ENCODE data around the gene ACVR2A. TPM values are rescaled to one million over a fixed set of nuclear protein-coding genes. Genes with fewer than 3 reads are reported as not detected.

The ACVR2A gene
- total and polyA plus RNA-seq, 9 of the 15 experiments (the other 6 are each of a cell fraction or from before 2014, with no cell fraction given), result 1.2 to 3.9 (median 2.4) TPM

- no peaks in the 10 kb centered on the region for H3K36me3 ChIP-seq (ENCODE audit: control insufficient read depth, insufficient read depth, low read length)
- no TSS peak for BruUV-seq (replicated peaks)
- H3K9me1 ChIP-seq (ENCODE audit: control insufficient read depth, insufficient read depth, low read length), result no peaks in the 10 kb centered on the region
- no peaks in the 10 kb centered on the region for H3K79me2 ChIP-seq (ENCODE audit: control insufficient read depth, insufficient read depth, low read length)
- in situ Hi-C loops (cut with MboI) (no loop called here), intact Hi-C loops (cut with micrococcal nuclease) (no loop called here)
- H4K20me1 ChIP-seq (replicated peaks; ENCODE audit: control insufficient read depth, insufficient read depth, low read length), result no peaks in the 10 kb centered on the region
- peaks cover 0 to 2% of the 10 kb centered on the region in 2 experiments; a peak in 1 of 5 replicates for H3K4me1 ChIP-seq (replicated peaks in 1 of 2; ENCODE audit: control insufficient read depth in 2 of 2, insufficient read depth in 2 of 2, low read length in 2 of 2)
- H3K9me3 ChIP-seq (replicated peaks; ENCODE audit: control insufficient read depth, insufficient read depth, low read depth, low read length), result no peaks in the 10 kb centered on the region
- H3K4me3 ChIP-seq, result no peak overlapping the region
- no peak overlapping the region for H2AFZ ChIP-seq (ENCODE audit: low read depth, low read length)
- no peak for ATAC-seq
- no peak overlapping the region for H3K27ac ChIP-seq (ENCODE audit: extremely low read depth, low read depth, low read length)
- H3K4me2 ChIP-seq (ENCODE audit: insufficient read depth, low read length), result no peak overlapping the region
- no peak for FAIRE-seq
- no peaks in the 10 kb centered on the region for H3K27me3 ChIP-seq (ENCODE audit: control insufficient read depth in 2 of 2, insufficient read depth in 2 of 2, low read length in 2 of 2)
- DNase-seq (ENCODE audit: extremely low read depth in 1 of 4, low spot score in 3 of 4), result no peak
- CTCF ChIA-PET (ENCODE audit: low intra/inter-chr PET ratio), result no interaction called here
- no peak overlapping the region for H3K9ac ChIP-seq (ENCODE audit: insufficient read depth in 1 of 2, low read depth in 2 of 2, low read length in 2 of 2)
- POLR2A ChIA-PET, result no interaction called here
- TF ChIP-seq TSC22D4 (tag; IDR thresholded peaks at IDR 0.05) (no peak), FOXK1 (CRISPR knock-in tag; IDR thresholded peaks at IDR 0.05; ENCODE audit: borderline replicate concordance) (no peak), ZBTB8A (IDR thresholded peaks at IDR 0.05; ENCODE audit: partially characterized antibody) (no peak), YY1 (IDR thresholded peaks at IDR 0.05; ENCODE audit: borderline replicate concordance in 1 of 3, control insufficient read depth in 1 of 3, extremely low read depth in 1 of 3, insufficient read depth in 3 of 3, insufficient read length in 1 of 3, insufficient replicate concordance in 2 of 3, low read depth in 1 of 3, low read length in 2 of 3) (no peak), TRIM24 (IDR thresholded peaks at IDR 0.05) (no peak), FOXO4 (CRISPR knock-in tag; IDR thresholded peaks at IDR 0.05) (no peak), CBFA2T2 (conservative IDR thresholded peaks at IDR 0.05) (no peak), STAT5B (CRISPR knock-in tag; IDR thresholded peaks at IDR 0.05) (no peak), RREB1 (CRISPR knock-in tag; IDR thresholded peaks at IDR 0.05) (no peak)
- TF ChIP-seq, protein P1, sequence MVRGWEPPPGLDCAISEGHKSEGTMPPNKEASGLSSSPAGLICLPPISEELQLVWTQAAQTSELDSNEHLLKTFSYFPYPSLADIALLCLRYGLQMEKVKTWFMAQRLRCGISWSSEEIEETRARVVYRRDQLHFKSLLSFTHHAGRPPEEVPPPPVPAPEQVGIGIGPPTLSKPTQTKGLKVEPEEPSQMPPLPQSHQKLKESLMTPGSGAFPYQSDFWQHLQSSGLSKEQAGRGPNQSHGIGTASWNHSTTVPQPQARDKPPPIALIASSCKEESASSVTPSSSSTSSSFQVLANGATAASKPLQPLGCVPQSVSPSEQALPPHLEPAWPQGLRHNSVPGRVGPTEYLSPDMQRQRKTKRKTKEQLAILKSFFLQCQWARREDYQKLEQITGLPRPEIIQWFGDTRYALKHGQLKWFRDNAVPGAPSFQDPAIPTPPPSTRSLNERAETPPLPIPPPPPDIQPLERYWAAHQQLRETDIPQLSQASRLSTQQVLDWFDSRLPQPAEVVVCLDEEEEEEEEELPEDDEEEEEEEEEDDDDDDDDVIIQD (CRISPR knock-in tag; IDR thresholded peaks at IDR 0.05), result no peak
Measured at GRCh38 chr2:147810883-147811765, 33.7 kb upstream of the ACVR2A start.
